GM23338 (cell line): ENCODE results near the gene PBLD. TPM values are rescaled to one million over a fixed set of nuclear protein-coding genes. Genes with fewer than 3 reads are reported as not detected.

Experiments used
- ATAC-seq: fragments of 200-7000 bp; cut with Tn5 transposase; 3 replicates; pipeline ENCODE4 v1.9.1; 2020
- DNase-seq: peaks from one replicate; pipeline ENCODE4 v3.0.0-alpha.2; 2015; ENCODE audit warnings: low spot score
- H2AFZ ChIP-seq: fragments of 200-600 bp; sonication (generic); 2 replicates; pipeline ENCODE4 v1.8.0; 2016; ENCODE audit warnings: antibody characterized with exemption, mild to moderate bottlenecking, moderate library complexity
- H3F3A ChIP-seq: fragments of 200-600 bp; sonication (generic); replicated peaks from 2 replicates; pipeline ENCODE4 v1.8.0; 2017; ENCODE audit warnings: antibody characterized with exemption, mixed run types, low read depth
- H3K27ac ChIP-seq: fragments of 200-600 bp; sonication (generic); 2 replicates; pipeline ENCODE4 v1.6.1; 2016; ENCODE audit warnings: low read depth
- H3K27me3 ChIP-seq: fragments of 200-600 bp; sonication (generic); 2 replicates; pipeline ENCODE4 v1.8.0; 2016; ENCODE audit warnings: mild to moderate bottlenecking, mixed run types, moderate library complexity; ENCODE audit not compliant: insufficient read depth
- H3K36me3 ChIP-seq: fragments of 200-600 bp; sonication (generic); 2 replicates; pipeline ENCODE4 v1.8.0; 2016; ENCODE audit warnings: mild to moderate bottlenecking; ENCODE audit not compliant: insufficient read depth
- H3K4me1 ChIP-seq: fragments of 200-600 bp; sonication (generic); 2 replicates; pipeline ENCODE4 v1.8.0; 2016; ENCODE audit warnings: mild to moderate bottlenecking, moderate library complexity; ENCODE audit not compliant: insufficient read depth
- H3K4me2 ChIP-seq: fragments of 200-600 bp; sonication (generic); 2 replicates; pipeline ENCODE4 v1.7.1; 2017; ENCODE audit warnings: mixed run types
- H3K4me3 ChIP-seq: fragments of 200-600 bp; sonication (generic); 2 replicates; pipeline ENCODE4 v1.6.1; 2016; ENCODE audit warnings: mixed run types
- H3K79me2 ChIP-seq: fragments of 200-600 bp; sonication (generic); replicated peaks from 2 replicates; pipeline ENCODE4 v1.8.0; 2017; ENCODE audit warnings: mild to moderate bottlenecking; ENCODE audit not compliant: insufficient read depth
- H3K9me2 ChIP-seq: fragments of 200-600 bp; sonication (generic); 2 replicates; pipeline ENCODE4 v1.8.0; 2017; ENCODE audit not compliant: insufficient read depth
- H4K20me1 ChIP-seq: fragments of 200-600 bp; sonication (generic); replicated peaks from 2 replicates; pipeline ENCODE4 v1.8.0; 2017; ENCODE audit warnings: mild to moderate bottlenecking; ENCODE audit not compliant: insufficient read depth
- H3K27ac Mint-ChIP-seq: 2 replicates; pipeline ENCODE4 v1.8.0; 2020; ENCODE audit warnings: inconsistent platforms, mild to moderate bottlenecking, moderate library complexity, mixed read lengths
- H3K27me3 Mint-ChIP-seq: 3 replicates; pipeline ENCODE4 v1.8.0; 2022; ENCODE audit warnings: low read depth, mild to moderate bottlenecking, moderate library complexity, mixed read lengths, inconsistent platforms; ENCODE audit not compliant: insufficient read depth, poor library complexity
- H3K36me3 Mint-ChIP-seq: 3 replicates; pipeline ENCODE4 v1.8.0; 2021; ENCODE audit warnings: low read depth, mild to moderate bottlenecking, inconsistent platforms, moderate library complexity, mixed read lengths
- H3K4me1 Mint-ChIP-seq: 3 replicates; pipeline ENCODE4 v1.8.0; 2020; ENCODE audit warnings: mild to moderate bottlenecking, inconsistent platforms, mixed read lengths
- H3K4me3 Mint-ChIP-seq: 3 replicates; pipeline ENCODE4 v1.8.0; 2021; ENCODE audit warnings: moderate library complexity, mild to moderate bottlenecking, inconsistent platforms, mixed read lengths
- H3K9me3 Mint-ChIP-seq: 3 replicates; pipeline ENCODE4 v1.8.0; 2020; ENCODE audit warnings: moderate library complexity, mild to moderate bottlenecking, inconsistent platforms, mixed read lengths
- CREB1 ChIP-seq: fragments of 250-450 bp; sonication (Bioruptor Pico); IDR thresholded peaks from 2 replicates; pipeline ENCODE4 v1.5.0; 2020; ENCODE audit warnings: low read depth, mild to moderate bottlenecking, moderate library complexity
- EZH2 ChIP-seq: fragments of 200-600 bp; sonication (generic); IDR thresholded peaks from one replicate; pipeline ENCODE4 v1.8.0; 2017; ENCODE audit warnings: antibody characterized with exemption, mild to moderate bottlenecking, low read depth; ENCODE audit not compliant: unreplicated experiment
- EZH2phosphoT487 ChIP-seq: fragments of 200-600 bp; sonication (generic); IDR thresholded peaks from one replicate; pipeline ENCODE4 v1.8.1; 2018; ENCODE audit warnings: antibody characterized with exemption; ENCODE audit not compliant: unreplicated experiment
- JUNB ChIP-seq: IDR thresholded peaks from one replicate; pipeline ENCODE4 v1.6.1; 2016; ENCODE audit warnings: antibody characterized with exemption; ENCODE audit not compliant: unreplicated experiment
- NANOG ChIP-seq: IDR thresholded peaks from 2 replicates; pipeline ENCODE4 v1.6.1; 2016; ENCODE audit warnings: antibody characterized with exemption, borderline replicate concordance
- POLR2AphosphoS5 ChIP-seq: IDR thresholded peaks from 2 replicates; pipeline ENCODE4 v1.6.1; 2016; ENCODE audit warnings: antibody characterized with exemption, low read depth
- STAT1 ChIP-seq: IDR thresholded peaks from one replicate; pipeline ENCODE4 v1.6.1; 2016; ENCODE audit warnings: antibody characterized with exemption; ENCODE audit not compliant: unreplicated experiment
- ZNF114 ChIP-seq: fragments of 250-450 bp; sonication (Bioruptor Pico); IDR thresholded peaks from 2 replicates; pipeline ENCODE4 v1.5.0; 2020; ENCODE audit warnings: mild to moderate bottlenecking, moderate library complexity
- ZNF331 ChIP-seq: fragments of 250-450 bp; sonication (Bioruptor Pico); IDR thresholded peaks from 2 replicates; pipeline ENCODE4 v1.5.0; 2020; ENCODE audit warnings: low read depth, mild to moderate bottlenecking, moderate library complexity
- polyA plus RNA-seq: library from polyadenylated mRNA; unstranded; fragments of >200 nt; fragmentation: Nextera tagmentation; extraction: Ambion mirVana; gene quantifications from 2 replicates; pipeline ENCODE4 v1.2.1, GENCODE V29; 2016
- total RNA-seq: library from RNA; depleted of rRNA; stranded (reverse); fragments of >200 nt; shearing (Covaris generic); gene quantifications from 2 replicates; pipeline ENCODE4 v1.2.3, GENCODE V29; 2014
- TF ChIP-seq, protein P1 (sequence below): fragments of 250-450 bp; sonication (Bioruptor Pico); IDR thresholded peaks from 2 replicates; pipeline ENCODE4 v1.5.0; 2020; ENCODE audit warnings: mild to moderate bottlenecking, moderate library complexity
- TF ChIP-seq, protein P2 (sequence below): IDR thresholded peaks from 2 replicates; pipeline ENCODE4 v1.6.1; 2016; ENCODE audit warnings: antibody characterized with exemption
- TF ChIP-seq, protein P3 (sequence below): IDR thresholded peaks from one replicate; pipeline ENCODE4 v1.6.1; 2018; ENCODE audit warnings: antibody characterized with exemption; ENCODE audit not compliant: unreplicated experiment
- TF ChIP-seq, protein P4 (sequence below), 2 experiments: fragments of 200-600 bp in 1 of 2; sonication (generic) in 1 of 2; conservative IDR thresholded peaks; 2 replicates each; pipeline versions ENCODE4 v1.5.1 to v1.6.1; 2016 to 2017; ENCODE audit warnings: antibody characterized with exemption in 2 of 2, low read depth in 2 of 2, mild to moderate bottlenecking in 2 of 2, moderate library complexity in 1 of 2

Gene PBLD
- total and polyA plus RNA-seq, 2 experiments from 2014 or later = 0.90 to 1.5 TPM

DNA sequence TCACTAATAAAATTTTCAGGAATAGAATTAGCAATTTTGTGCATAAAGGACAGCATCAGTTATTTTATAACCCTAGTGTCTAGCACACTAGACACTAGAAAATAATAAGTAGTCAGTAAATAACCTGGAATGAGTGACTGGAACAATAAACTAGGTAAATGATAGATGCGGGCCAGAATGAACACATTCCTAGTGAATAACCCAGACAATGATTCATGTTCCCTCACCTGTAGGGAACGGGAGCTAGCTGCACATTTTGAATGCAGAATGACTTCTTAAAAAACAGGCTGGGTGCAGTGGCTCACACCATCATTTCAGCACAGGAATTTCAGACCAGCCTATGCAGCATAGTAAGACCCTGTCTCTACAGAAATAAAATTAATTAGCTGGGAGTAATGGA, 97.6 kb downstream of the PBLD start:
- Histone ChIP-seq H4K20me1 (no peaks in the 10 kb centered on the region), H3K4me3 (no peak overlapping the region), H3K4me1 (peaks cover 9% of the 10 kb centered on the region), H3K79me2 (no peaks in the 10 kb centered on the region), H3K27ac (no peak overlapping the region), H3K36me3 (no peaks in the 10 kb centered on the region), H3F3A (no peaks in the 10 kb centered on the region; the same call in 1 of the 2 replicates), H3K27me3 (peaks cover 34% of the 10 kb centered on the region), H2AFZ (no peak overlapping the region), H3K9me2 (no peaks in the 10 kb centered on the region), H3K4me2 (no peak overlapping the region)
- no peak overlapping the region for H3K27ac Mint-ChIP-seq
- DNase-seq (no peak), ATAC-seq (no peak)
- TF ChIP-seq JUNB (no peak), EZH2 (no peak), POLR2AphosphoS5 (no peak), CREB1 (CRISPR knock-in tag) (no peak), ZNF114 (CRISPR knock-in tag) (no peak), STAT1 (no peak), ZNF331 (CRISPR knock-in tag) (no peak), EZH2phosphoT487 (no peak), NANOG (no peak)
- TF ChIP-seq, protein P1, sequence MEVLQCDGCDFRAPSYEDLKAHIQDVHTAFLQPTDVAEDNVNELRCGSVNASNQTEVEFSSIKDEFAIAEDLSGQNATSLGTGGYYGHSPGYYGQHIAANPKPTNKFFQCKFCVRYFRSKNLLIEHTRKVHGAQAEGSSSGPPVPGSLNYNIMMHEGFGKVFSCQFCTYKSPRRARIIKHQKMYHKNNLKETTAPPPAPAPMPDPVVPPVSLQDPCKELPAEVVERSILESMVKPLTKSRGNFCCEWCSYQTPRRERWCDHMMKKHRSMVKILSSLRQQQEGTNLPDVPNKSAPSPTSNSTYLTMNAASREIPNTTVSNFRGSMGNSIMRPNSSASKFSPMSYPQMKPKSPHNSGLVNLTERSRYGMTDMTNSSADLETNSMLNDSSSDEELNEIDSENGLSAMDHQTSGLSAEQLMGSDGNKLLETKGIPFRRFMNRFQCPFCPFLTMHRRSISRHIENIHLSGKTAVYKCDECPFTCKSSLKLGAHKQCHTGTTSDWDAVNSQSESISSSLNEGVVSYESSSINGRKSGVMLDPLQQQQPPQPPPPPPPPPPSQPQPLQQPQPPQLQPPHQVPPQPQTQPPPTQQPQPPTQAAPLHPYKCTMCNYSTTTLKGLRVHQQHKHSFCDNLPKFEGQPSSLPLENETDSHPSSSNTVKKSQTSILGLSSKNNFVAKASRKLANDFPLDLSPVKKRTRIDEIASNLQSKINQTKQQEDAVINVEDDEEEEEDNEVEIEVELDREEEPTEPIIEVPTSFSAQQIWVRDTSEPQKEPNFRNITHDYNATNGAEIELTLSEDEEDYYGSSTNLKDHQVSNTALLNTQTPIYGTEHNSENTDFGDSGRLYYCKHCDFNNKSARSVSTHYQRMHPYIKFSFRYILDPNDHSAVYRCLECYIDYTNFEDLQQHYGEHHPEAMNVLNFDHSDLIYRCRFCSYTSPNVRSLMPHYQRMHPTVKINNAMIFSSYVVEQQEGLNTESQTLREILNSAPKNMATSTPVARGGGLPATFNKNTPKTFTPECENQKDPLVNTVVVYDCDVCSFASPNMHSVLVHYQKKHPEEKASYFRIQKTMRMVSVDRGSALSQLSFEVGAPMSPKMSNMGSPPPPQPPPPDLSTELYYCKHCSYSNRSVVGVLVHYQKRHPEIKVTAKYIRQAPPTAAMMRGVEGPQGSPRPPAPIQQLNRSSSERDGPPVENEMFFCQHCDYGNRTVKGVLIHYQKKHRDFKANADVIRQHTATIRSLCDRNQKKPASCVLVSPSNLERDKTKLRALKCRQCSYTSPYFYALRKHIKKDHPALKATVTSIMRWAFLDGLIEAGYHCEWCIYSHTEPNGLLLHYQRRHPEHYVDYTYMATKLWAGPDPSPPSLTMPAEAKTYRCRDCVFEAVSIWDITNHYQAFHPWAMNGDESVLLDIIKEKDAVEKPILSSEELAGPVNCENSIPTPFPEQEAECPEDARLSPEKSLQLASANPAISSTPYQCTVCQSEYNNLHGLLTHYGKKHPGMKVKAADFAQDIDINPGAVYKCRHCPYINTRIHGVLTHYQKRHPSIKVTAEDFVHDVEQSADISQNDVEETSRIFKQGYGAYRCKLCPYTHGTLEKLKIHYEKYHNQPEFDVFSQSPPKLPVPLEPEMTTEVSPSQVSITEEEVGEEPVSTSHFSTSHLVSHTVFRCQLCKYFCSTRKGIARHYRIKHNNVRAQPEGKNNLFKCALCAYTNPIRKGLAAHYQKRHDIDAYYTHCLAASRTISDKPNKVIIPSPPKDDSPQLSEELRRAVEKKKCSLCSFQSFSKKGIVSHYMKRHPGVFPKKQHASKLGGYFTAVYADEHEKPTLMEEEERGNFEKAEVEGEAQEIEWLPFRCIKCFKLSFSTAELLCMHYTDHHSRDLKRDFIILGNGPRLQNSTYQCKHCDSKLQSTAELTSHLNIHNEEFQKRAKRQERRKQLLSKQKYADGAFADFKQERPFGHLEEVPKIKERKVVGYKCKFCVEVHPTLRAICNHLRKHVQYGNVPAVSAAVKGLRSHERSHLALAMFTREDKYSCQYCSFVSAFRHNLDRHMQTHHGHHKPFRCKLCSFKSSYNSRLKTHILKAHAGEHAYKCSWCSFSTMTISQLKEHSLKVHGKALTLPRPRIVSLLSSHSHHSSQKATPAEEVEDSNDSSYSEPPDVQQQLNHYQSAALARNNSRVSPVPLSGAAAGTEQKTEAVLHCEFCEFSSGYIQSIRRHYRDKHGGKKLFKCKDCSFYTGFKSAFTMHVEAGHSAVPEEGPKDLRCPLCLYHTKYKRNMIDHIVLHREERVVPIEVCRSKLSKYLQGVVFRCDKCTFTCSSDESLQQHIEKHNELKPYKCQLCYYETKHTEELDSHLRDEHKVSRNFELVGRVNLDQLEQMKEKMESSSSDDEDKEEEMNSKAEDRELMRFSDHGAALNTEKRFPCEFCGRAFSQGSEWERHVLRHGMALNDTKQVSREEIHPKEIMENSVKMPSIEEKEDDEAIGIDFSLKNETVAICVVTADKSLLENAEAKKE (CRISPR knock-in tag) = no peak
- TF ChIP-seq, protein P2, sequence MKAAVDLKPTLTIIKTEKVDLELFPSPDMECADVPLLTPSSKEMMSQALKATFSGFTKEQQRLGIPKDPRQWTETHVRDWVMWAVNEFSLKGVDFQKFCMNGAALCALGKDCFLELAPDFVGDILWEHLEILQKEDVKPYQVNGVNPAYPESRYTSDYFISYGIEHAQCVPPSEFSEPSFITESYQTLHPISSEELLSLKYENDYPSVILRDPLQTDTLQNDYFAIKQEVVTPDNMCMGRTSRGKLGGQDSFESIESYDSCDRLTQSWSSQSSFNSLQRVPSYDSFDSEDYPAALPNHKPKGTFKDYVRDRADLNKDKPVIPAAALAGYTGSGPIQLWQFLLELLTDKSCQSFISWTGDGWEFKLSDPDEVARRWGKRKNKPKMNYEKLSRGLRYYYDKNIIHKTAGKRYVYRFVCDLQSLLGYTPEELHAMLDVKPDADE = no peak
- TF ChIP-seq, protein P3, sequence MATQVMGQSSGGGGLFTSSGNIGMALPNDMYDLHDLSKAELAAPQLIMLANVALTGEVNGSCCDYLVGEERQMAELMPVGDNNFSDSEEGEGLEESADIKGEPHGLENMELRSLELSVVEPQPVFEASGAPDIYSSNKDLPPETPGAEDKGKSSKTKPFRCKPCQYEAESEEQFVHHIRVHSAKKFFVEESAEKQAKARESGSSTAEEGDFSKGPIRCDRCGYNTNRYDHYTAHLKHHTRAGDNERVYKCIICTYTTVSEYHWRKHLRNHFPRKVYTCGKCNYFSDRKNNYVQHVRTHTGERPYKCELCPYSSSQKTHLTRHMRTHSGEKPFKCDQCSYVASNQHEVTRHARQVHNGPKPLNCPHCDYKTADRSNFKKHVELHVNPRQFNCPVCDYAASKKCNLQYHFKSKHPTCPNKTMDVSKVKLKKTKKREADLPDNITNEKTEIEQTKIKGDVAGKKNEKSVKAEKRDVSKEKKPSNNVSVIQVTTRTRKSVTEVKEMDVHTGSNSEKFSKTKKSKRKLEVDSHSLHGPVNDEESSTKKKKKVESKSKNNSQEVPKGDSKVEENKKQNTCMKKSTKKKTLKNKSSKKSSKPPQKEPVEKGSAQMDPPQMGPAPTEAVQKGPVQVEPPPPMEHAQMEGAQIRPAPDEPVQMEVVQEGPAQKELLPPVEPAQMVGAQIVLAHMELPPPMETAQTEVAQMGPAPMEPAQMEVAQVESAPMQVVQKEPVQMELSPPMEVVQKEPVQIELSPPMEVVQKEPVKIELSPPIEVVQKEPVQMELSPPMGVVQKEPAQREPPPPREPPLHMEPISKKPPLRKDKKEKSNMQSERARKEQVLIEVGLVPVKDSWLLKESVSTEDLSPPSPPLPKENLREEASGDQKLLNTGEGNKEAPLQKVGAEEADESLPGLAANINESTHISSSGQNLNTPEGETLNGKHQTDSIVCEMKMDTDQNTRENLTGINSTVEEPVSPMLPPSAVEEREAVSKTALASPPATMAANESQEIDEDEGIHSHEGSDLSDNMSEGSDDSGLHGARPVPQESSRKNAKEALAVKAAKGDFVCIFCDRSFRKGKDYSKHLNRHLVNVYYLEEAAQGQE = no peak
- TF ChIP-seq, protein P4, sequence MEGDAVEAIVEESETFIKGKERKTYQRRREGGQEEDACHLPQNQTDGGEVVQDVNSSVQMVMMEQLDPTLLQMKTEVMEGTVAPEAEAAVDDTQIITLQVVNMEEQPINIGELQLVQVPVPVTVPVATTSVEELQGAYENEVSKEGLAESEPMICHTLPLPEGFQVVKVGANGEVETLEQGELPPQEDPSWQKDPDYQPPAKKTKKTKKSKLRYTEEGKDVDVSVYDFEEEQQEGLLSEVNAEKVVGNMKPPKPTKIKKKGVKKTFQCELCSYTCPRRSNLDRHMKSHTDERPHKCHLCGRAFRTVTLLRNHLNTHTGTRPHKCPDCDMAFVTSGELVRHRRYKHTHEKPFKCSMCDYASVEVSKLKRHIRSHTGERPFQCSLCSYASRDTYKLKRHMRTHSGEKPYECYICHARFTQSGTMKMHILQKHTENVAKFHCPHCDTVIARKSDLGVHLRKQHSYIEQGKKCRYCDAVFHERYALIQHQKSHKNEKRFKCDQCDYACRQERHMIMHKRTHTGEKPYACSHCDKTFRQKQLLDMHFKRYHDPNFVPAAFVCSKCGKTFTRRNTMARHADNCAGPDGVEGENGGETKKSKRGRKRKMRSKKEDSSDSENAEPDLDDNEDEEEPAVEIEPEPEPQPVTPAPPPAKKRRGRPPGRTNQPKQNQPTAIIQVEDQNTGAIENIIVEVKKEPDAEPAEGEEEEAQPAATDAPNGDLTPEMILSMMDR (conservative IDR thresholded peaks at IDR 0.05; ENCODE audit: low read depth in 2 of 2) = no peak
- no peaks in the 10 kb centered on the region for H3K9me3 Mint-ChIP-seq
- peaks cover 11% of the 10 kb centered on the region for H3K27me3 Mint-ChIP-seq
- peaks cover 9% of the 10 kb centered on the region for H3K4me1 Mint-ChIP-seq
- no peaks in the 10 kb centered on the region for H3K36me3 Mint-ChIP-seq
- no peak overlapping the region for H3K4me3 Mint-ChIP-seq
